ENCODE measurements around the gene CCL19.

The CCL19 gene

GRCh38 chr9:34647084-34647403, 44.0 kb downstream of the CCL19 start:
- Histone ChIP-seq H3K9me3 (ENCODE audit: insufficient read depth, low read depth, low read length) (no peaks in the 10 kb centered on the region), H3K4me2 (ENCODE audit: low read depth, low read length, poor library complexity, severe bottlenecking) (peak overlapping the region; percentile 85), H3K27me3 (ENCODE audit: insufficient read depth, low read length, poor library complexity, severe bottlenecking) (no peaks in the 10 kb centered on the region), H3K9me2 (replicated peaks; ENCODE audit: low read depth, low read length) (no peaks in the 10 kb centered on the region), H3K79me2 (ENCODE audit: insufficient read depth, low read length) (peaks cover 24% of the 10 kb centered on the region), H3K4me3 (ENCODE audit: low read length, poor library complexity, severe bottlenecking) (peak overlapping the region; percentile 85), H3K9ac (ENCODE audit: low read depth, low read length, poor library complexity, severe bottlenecking) (peak overlapping the region; percentile 81), H3K4me1 (ENCODE audit: insufficient read depth, low read length, poor library complexity, severe bottlenecking) (peaks cover 23% of the 10 kb centered on the region), H3K36me3 (ENCODE audit: insufficient read depth, low read length) (peaks cover 10% of the 10 kb centered on the region; the same call in 1 of the 2 replicates), H4K20me1 (ENCODE audit: insufficient read depth, low read length, poor library complexity, severe bottlenecking) (peaks cover 16% of the 10 kb centered on the region), H3F3A (ENCODE audit: low read depth) (no peaks in the 10 kb centered on the region), H2AFZ (ENCODE audit: low read length) (peak overlapping the region; percentile 94)
- TF ChIP-seq EZH2phosphoT487 (IDR thresholded peaks at IDR 0.05; ENCODE audit: borderline replicate concordance) (no peak), CTCF (conservative IDR thresholded peaks at IDR 0.05; ENCODE audit: low read length) (no peak; the same call in 1 of the 2 replicates)

GRCh38 chr9:34646211-34647083, 44.6 kb downstream of the CCL19 start, which contains the start of gene GALT:
Gene GALT, plus strand, starts transcription at chr9:34646675. Its CDS starts 30 bp downstream, at chr9:34646705.
- peaks cover 10% of the 10 kb centered on the region; the same call in 1 of the 2 replicates for H3K36me3 ChIP-seq (ENCODE audit: insufficient read depth, low read length)
- H3K9me2 ChIP-seq (replicated peaks; ENCODE audit: low read depth, low read length), result no peaks in the 10 kb centered on the region
- H4K20me1 ChIP-seq (ENCODE audit: insufficient read depth, low read length, poor library complexity, severe bottlenecking), result peaks cover 16% of the 10 kb centered on the region
- H3K79me2 ChIP-seq (ENCODE audit: insufficient read depth, low read length), result peaks cover 24% of the 10 kb centered on the region
- H3K4me3 ChIP-seq (ENCODE audit: low read length, poor library complexity, severe bottlenecking), result peak within 1 kb of the TSS; percentile 85
- H2AFZ ChIP-seq (ENCODE audit: low read length), result peak within 1 kb of the TSS; percentile 94
- peaks cover 23% of the 10 kb centered on the region for H3K4me1 ChIP-seq (ENCODE audit: insufficient read depth, low read length, poor library complexity, severe bottlenecking)
- no peak for TF ChIP-seq EZH2phosphoT487 (IDR thresholded peaks at IDR 0.05; ENCODE audit: borderline replicate concordance)
- TF ChIP-seq CTCF (conservative IDR thresholded peaks at IDR 0.05; ENCODE audit: low read length), result peak; percentile 72
- H3K4me2 ChIP-seq (ENCODE audit: low read depth, low read length, poor library complexity, severe bottlenecking), result peak within 1 kb of the TSS; percentile 85
- no peaks in the 10 kb centered on the region for H3K9me3 ChIP-seq (ENCODE audit: insufficient read depth, low read depth, low read length)
- H3K27me3 ChIP-seq (ENCODE audit: insufficient read depth, low read length, poor library complexity, severe bottlenecking), result no peaks in the 10 kb centered on the region
- H3K9ac ChIP-seq (ENCODE audit: low read depth, low read length, poor library complexity, severe bottlenecking), result peak within 1 kb of the TSS; percentile 81
- no peaks in the 10 kb centered on the region for H3F3A ChIP-seq (ENCODE audit: low read depth)

- Histone ChIP-seq H2AFZ (ENCODE audit: low read length) (no peak overlapping the region), H3K9me3 (ENCODE audit: insufficient read depth, low read depth, low read length) (no peaks in the 10 kb centered on the region), H3K4me2 (ENCODE audit: low read depth, low read length, poor library complexity, severe bottlenecking) (no peak overlapping the region), H3K9me2 (replicated peaks; ENCODE audit: low read depth, low read length) (no peaks in the 10 kb centered on the region), H3K79me2 (ENCODE audit: insufficient read depth, low read length) (peaks cover 24% of the 10 kb centered on the region), H4K20me1 (ENCODE audit: insufficient read depth, low read length, poor library complexity, severe bottlenecking) (peaks cover 16% of the 10 kb centered on the region), H3K36me3 (ENCODE audit: insufficient read depth, low read length) (peaks cover 10% of the 10 kb centered on the region; the same call in 1 of the 2 replicates), H3K9ac (ENCODE audit: low read depth, low read length, poor library complexity, severe bottlenecking) (no peak overlapping the region), H3K4me1 (ENCODE audit: insufficient read depth, low read length, poor library complexity, severe bottlenecking) (peaks cover 23% of the 10 kb centered on the region), H3K27me3 (ENCODE audit: insufficient read depth, low read length, poor library complexity, severe bottlenecking) (no peaks in the 10 kb centered on the region), H3K4me3 (ENCODE audit: low read length, poor library complexity, severe bottlenecking) (no peak overlapping the region), H3F3A (ENCODE audit: low read depth) (no peaks in the 10 kb centered on the region)
- TF ChIP-seq CTCF (conservative IDR thresholded peaks at IDR 0.05; ENCODE audit: low read length), result no peak
Measured at GRCh38 chr9:34644766-34645314, 46.2 kb downstream of the CCL19 start.

All from Loucy (cell line).